22Rv1 (cell line): Measurements from ENCODE around the gene ABTB2.

Experiments used
- H3K27ac ChIP-seq: fragments of 450-650 bp; 2 replicates; pipeline ENCODE4 v1.5.1; 2017
- ZFX ChIP-seq: fragments of 450-650 bp; IDR thresholded peaks from 2 replicates; pipeline ENCODE4 v1.6.1; 2017; ENCODE audit warnings: antibody characterized with exemption, borderline replicate concordance
- TF ChIP-seq, protein P1 (sequence below): fragments of 450-650 bp; IDR thresholded peaks from 2 replicates; pipeline ENCODE4 v1.5.1; 2017; ENCODE audit warnings: mild to moderate bottlenecking

The ABTB2 gene

GRCh38 chr11:34270711-34271110 lies 87.1 kb downstream of the ABTB2 start:
- H3K27ac ChIP-seq: no peak overlapping the region
- TF ChIP-seq, protein P1, sequence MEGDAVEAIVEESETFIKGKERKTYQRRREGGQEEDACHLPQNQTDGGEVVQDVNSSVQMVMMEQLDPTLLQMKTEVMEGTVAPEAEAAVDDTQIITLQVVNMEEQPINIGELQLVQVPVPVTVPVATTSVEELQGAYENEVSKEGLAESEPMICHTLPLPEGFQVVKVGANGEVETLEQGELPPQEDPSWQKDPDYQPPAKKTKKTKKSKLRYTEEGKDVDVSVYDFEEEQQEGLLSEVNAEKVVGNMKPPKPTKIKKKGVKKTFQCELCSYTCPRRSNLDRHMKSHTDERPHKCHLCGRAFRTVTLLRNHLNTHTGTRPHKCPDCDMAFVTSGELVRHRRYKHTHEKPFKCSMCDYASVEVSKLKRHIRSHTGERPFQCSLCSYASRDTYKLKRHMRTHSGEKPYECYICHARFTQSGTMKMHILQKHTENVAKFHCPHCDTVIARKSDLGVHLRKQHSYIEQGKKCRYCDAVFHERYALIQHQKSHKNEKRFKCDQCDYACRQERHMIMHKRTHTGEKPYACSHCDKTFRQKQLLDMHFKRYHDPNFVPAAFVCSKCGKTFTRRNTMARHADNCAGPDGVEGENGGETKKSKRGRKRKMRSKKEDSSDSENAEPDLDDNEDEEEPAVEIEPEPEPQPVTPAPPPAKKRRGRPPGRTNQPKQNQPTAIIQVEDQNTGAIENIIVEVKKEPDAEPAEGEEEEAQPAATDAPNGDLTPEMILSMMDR: no peak
- no peak for TF ChIP-seq ZFX

- TF ChIP-seq ZFX: no peak
- TF ChIP-seq, protein P1: no peak
- no peak overlapping the region for H3K27ac ChIP-seq
These were observed 88.0 kb downstream of the ABTB2 start for GRCh38 chr11:34269694-34270245.

GRCh38 chr11:34268906-34269430 lies 88.8 kb downstream of the ABTB2 start:
- no peak overlapping the region for H3K27ac ChIP-seq
- TF ChIP-seq, protein P1: no peak
- no peak for TF ChIP-seq ZFX

DNA sequence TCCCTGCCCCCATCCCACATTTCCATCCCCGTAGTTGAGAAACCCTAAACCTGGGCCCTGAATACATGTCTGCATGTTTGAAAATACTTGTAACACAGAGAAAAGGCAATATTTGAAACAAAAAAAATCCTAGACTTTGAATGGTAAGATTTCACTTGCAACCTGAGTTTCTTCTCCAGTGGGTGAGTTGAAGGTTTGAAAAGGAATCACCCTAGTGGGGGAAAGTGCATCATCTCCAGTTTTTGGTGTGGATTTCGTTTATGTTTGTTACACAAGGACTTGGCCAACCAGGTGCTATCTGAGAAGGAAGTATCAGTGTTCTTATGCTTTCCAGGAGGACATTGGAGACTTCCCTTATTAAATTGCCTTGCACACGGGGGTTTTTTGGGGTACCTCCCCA lies 90.4 kb downstream of the ABTB2 start:
- no peak overlapping the region for H3K27ac ChIP-seq
- TF ChIP-seq ZFX: no peak
- TF ChIP-seq, protein P1: no peak

DNA sequence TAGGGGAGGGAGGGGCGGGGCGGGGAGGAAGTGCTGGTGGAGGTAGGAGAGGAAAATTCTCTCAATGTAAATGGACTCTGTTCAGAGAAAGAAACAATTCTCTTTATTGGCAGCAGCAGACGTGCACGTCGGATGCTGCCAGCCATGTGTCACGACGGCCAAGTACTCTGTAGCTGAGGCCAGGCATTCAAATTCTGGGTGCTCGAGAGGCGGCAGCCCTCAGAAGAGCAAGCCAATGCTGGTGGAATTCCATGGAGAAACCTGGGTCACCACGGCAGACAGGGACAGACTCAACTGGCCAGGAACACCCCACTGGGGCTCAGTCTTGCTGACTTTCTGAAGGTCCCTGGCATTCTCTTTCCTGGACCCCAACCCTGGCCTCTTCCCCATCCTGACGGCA lies 90.8 kb downstream of the ABTB2 start:
- H3K27ac ChIP-seq: no peak overlapping the region
- TF ChIP-seq, protein P1: no peak
- TF ChIP-seq ZFX: no peak

- no peak overlapping the region for H3K27ac ChIP-seq
- no peak for TF ChIP-seq ZFX
- TF ChIP-seq, protein P1: no peak
These were observed 91.5 kb downstream of the ABTB2 start for GRCh38 chr11:34266090-34266912.
